GM21576 (cell line): ENCODE results near the gene ZC3H18.

ENCODE experiments used
- ATAC-seq: cut with Tn5 transposase; IDR thresholded peaks from one replicate; pipeline ENCODE4 v1.9.1; 2021; ENCODE audit warnings: mild to moderate bottlenecking, moderate library complexity; ENCODE audit not compliant: unreplicated experiment

ZC3H18 gene

GRCh38 chr16:88578446-88579313 is 8.5 kb downstream of the ZC3H18 start:
- ATAC-seq: no peak

GRCh38 chr16:88580371-88580770 is 10.2 kb downstream of the ZC3H18 start:
- ATAC-seq: no peak

- ATAC-seq: no peak
These were observed 10.8 kb downstream of the ZC3H18 start for GRCh38 chr16:88581033-88581432.

GRCh38 chr16:88582912-88583575 is 12.8 kb downstream of the ZC3H18 start:
- no peak for ATAC-seq

- ATAC-seq: no peak
These were observed 14.5 kb downstream of the ZC3H18 start for GRCh38 chr16:88584676-88585075.

- no peak for ATAC-seq
These were observed 15.1 kb downstream of the ZC3H18 start for GRCh38 chr16:88585269-88585668.

DNA sequence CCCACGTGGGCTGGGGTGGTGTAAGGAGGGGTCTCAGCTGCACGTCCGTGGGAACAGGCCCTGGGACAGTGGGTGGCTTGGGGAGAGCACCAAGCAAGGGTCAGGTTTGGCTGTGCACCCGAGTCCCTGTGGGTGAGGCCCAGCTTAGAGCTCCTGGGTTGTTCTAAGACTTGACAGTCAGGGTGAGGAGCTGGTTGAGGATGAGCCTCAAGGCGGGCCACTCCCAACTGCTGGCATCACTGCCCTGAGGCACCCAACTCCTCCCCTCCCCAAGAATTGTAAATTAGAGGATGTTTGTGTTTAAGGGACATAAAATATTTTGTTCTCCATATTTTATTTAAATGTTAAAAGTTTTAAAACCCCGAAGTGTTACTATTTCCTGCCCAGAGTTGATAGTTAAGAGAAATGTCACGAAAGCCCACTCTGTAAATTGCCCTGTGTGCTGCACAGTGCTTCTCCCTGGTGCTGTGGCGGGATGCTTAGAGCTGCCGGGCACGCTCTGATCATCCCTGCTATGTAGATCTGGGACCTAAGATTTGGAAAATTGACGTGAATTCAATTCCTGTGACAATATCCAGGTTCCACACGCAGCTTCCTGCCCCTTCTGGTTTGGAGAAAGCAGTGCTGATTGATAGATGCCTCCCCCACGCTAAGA is 15.9 kb downstream of the ZC3H18 start:
- ATAC-seq: no peak

DNA sequence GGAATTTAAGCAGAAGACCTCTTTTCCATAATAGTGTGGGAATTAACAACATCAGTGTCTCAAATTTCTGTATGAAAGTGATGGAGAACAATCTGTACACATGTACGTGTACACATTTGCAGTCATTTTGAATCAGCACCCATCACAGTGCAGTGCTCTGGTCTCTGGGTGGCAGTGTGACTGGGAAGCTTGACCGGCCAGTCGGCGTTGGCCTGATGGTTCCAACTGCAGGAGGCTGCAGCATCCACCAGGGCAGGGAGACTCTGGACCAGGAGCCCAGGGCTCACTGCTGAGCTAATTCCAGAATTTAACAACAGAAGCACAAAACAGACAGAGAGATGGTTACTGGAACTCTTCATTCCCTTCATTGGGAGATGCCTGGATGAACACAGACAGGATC is 17.9 kb downstream of the ZC3H18 start:
- no peak for ATAC-seq

GRCh38 chr16:88588754-88589153 is 18.6 kb downstream of the ZC3H18 start:
- no peak for ATAC-seq

DNA sequence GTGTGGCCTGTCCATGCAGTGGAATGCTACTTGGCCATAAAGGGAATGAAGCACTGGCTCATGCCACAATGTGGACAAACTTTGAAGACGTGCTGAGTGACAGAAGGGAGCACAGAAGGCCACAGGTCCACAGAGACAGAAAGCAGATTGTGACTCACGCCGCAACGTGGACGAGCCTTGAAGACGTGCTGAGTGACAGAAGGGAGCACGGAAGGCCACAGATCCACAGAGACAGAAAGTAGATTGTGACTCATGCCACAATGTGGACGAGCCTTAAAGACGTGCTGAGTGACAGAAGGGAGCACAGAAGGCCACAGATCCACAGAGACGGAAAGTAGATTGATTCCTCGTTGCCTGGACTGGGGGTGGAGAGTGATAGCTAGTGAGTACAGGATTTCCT is 19.2 kb downstream of the ZC3H18 start:
- no peak for ATAC-seq

GRCh38 chr16:88591577-88592021 is 21.4 kb downstream of the ZC3H18 start:
- ATAC-seq: no peak

GRCh38 chr16:88593061-88593460 is 22.9 kb downstream of the ZC3H18 start:
- no peak for ATAC-seq

DNA sequence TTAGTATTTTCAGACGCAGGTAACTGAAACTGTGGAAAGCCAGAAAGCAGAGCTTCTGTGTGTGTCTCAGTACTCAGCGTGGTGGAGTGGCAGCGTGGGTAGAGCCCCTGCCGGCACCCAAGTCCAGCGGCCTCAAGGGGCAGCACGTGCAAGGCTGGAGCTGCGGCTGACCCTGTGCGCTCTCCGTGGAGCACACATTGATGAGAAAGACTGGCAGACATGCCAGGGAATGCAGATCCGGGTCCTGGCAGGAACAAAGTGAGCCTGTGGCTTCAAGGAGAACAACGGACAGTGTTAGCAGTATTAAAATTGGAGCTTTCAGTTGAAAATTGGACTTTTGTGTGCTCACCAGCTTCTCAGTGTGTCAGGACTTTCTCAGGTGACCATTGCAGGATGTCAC is 23.3 kb downstream of the ZC3H18 start:
- no peak for ATAC-seq

DNA sequence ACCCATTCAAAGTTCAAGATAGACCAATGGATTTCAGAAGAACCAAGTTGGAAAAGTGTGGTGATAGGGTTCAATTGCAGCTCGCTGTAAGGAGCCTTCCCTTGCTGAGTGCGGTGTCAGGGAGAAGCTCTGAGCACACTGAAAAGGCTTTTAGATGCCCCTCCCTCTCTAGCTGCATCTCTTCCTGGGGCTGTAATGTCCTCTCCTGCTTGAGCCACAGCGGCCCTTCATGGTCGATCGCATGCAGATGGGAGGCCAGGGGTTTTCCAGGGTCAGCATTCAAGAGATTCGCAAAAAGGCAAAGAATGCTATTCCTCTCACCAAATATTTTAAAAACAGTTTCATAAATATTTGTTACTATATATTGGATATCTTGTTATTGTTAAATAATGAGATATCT is 23.7 kb downstream of the ZC3H18 start:
- ATAC-seq: no peak

GRCh38 chr16:88595101-88595500 is 24.9 kb downstream of the ZC3H18 start:
- no peak for ATAC-seq

- no peak for ATAC-seq
These were observed 25.7 kb downstream of the ZC3H18 start for GRCh38 chr16:88595921-88596320.

DNA sequence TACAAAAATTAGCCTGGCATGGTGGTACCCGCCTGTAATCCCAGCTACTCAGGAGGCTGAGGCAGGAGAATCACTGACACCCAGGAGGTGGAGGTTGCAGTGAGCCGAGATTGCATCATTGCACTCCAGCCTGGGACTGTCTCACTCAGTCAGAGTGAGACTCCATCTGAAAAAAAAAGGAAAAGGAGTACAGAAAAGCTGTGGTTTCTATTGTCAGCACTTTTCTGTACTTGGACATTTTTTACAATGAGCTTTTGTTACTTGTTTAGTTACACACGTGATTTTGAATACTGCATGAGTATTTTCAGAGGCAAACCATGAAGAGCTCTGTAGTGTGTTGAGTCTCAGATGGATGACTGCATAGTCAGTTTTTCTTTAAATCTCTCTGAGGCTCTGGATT is 26.3 kb downstream of the ZC3H18 start:
- ATAC-seq: no peak

DNA sequence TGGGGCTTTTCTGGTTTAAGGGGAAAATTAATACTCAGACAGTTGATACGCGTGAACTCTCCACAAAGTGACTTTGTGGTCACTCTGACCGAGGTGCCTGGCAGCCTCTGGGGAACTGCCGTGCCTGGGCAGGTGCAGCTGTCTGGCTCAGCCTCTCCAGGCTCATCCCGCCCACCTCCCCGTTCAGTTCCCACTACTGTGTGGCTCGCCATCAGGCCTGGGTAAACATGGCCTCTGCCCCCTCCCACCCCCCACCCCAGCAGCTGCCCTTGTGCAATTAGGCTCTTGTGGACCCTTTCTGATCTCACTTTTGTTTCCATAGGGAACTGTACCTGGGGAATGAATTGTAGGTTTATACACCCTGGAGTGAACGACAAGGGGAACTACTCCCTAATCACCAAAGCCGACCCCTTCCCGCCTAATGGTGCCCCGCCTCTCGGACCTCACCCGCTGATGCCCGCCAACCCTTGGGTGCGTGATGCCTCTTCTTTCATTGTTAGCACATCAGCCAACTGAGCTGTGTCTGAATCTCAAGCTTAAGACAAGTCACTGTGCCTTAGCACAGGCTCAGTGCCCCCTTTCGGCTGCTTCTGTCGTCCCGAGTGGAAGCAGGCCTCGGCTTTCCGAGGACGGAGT is 27.8 kb downstream of the ZC3H18 start:
- ATAC-seq: no peak

DNA sequence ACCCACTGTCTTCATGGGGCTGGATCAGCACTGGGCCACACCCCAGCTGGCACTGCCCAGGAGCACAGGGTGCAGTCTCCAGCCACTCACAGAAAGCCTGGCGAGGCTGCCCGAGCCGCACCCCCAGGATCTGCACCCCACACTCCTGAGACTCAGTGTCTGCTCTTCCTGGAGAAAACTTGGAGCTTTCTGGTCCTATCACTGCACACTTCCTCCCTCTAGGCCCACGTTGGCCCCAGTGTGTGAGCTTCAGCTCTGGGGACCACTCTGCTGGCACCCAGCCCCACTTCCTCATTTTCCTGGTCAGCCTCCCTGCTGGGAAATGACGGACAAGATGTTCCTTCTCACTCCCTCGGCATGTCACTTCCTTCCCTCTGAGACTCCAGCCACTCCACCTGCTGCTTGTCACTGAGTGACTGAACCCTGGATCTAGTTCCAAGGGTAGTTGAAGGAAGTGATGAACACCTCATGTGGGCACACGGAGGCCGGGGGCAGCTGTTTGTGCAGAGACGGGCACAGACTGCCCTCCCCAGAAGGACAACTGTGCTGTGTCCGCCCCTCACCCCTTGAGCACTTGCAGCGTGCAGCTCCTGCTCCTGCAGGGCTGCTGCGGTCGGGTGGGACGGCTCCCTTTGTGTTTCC is 29.0 kb downstream of the ZC3H18 start:
- no peak for ATAC-seq

DNA sequence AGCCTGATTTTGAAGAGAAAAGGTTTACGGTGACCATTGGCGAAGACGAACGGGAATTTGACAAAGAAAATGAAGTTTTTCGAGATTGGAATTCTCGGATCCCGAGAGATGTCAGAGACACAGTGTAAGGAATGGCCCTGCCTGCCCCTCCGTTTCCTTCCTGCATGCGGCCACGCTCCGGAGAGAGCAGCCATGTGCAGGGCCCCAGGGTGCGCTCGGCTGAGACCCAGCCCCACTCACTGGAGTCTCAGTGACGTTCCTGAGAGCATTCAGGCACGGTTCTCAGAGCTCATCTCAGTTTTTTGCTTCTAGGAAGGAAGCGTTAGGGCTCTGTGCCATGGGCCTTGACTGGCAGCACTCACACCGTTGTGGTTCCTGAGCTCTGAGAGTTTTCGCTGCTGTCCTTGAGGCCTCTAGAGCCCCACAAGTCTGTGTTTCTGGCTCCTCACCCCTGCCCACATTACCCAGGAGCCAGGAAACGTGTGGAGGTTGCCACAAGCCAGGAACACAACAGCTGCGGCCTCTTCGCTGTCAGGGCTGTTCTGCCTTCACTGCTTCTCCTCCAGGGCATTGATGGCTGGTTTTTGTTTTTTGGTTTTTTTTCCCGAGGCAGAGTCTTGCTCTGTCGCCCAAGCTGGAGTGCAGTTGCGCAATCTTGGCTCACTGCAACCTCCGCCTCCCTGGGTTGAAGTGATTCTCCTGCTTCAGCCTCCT is 29.8 kb downstream of the ZC3H18 start:
- no peak for ATAC-seq
